ENCODE results near the gene C19orf38. TPM values are rescaled to one million over a fixed set of nuclear protein-coding genes. Genes with fewer than 3 reads are reported as not detected.

The C19orf38 gene
- total and polyA plus RNA-seq, 2 of the 4 experiments (the other 2 are of a cell fraction): 0.18 to 0.19 TPM

GRCh38 chr19:10835754-10836478 is 12.3 kb upstream of the C19orf38 start, which contains the start of gene TMED1 (continued):
- TF ChIP-seq MXI1 (IDR thresholded peaks at IDR 0.05; ENCODE audit: borderline replicate concordance, low read depth, low read length): 0 out of 2 replicates have a peak, but pooled peaks have one; percentile 14
- no peak for TF ChIP-seq RCOR1 (IDR thresholded peaks at IDR 0.05; ENCODE audit: insufficient replicate concordance, low read length)

Data from IMR-90 (cell line).